Activated naive CD8-positive, alpha-beta T cell treated with anti-CD3 and anti-CD28 coated beads, Interleukin-2, amount 10 ng/mL, durations not matched to agents 7 days and 5 days (primary cell): ENCODE data around the gene DLG1. TPM values are rescaled to one million over a fixed set of nuclear protein-coding genes. Genes with fewer than 3 reads are reported as not detected.

Experiments
- microRNA-seq: library from miRNA; unstranded; fragments of <30 nt; microRNA quantifications from one replicate; pipeline ENCODE4 v1.2.0, GENCODE V29; 2022
- total RNA-seq, 2 experiments: library from RNA; stranded (reverse); gene quantifications; one replicate each; pipeline ENCODE4 v1.2.3, GENCODE V29; 2021

Gene DLG1
- total RNA-seq, 2 experiments from 2014 or later: 83.4 to 86.5 TPM

Small RNAs within 50 kb of the gene (microRNA-seq; reads per million reads assigned to microRNA genes)
- not detected for gene MIR4797
